Measurements from ENCODE around the gene ATP9B. TPM values are rescaled to one million over a fixed set of nuclear protein-coding genes. Genes with fewer than 3 reads are reported as not detected.

Gene ATP9B
- total RNA-seq, 1 donor from 2014 or later, result 16.2 TPM

GRCh38 chr18:79195716-79196683, 126.8 kb downstream of the ATP9B start:
- DNase-seq (ENCODE audit: low read depth), result no peak
- H3K36me3 ChIP-seq (ENCODE audit: control insufficient read depth, insufficient read depth, low read length), result no peaks in the 10 kb centered on the region
- TF ChIP-seq CTCF (IDR thresholded peaks at IDR 0.05; ENCODE audit: insufficient read depth, low read length, poor library complexity, severe bottlenecking), result no peak
- no peak overlapping the region for H3K4me3 ChIP-seq (ENCODE audit: low read depth, low read length)
- no peaks in the 10 kb centered on the region for H3K27me3 ChIP-seq (ENCODE audit: control insufficient read depth, insufficient read depth, low read length)

- TF ChIP-seq CTCF (IDR thresholded peaks at IDR 0.05; ENCODE audit: insufficient read depth, low read length, poor library complexity, severe bottlenecking), result no peak
- DNase-seq (ENCODE audit: low read depth), result no peak
- no peak overlapping the region for H3K4me3 ChIP-seq (ENCODE audit: low read depth, low read length)
- no peaks in the 10 kb centered on the region for H3K36me3 ChIP-seq (ENCODE audit: control insufficient read depth, insufficient read depth, low read length)
- H3K27me3 ChIP-seq (ENCODE audit: control insufficient read depth, insufficient read depth, low read length), result no peaks in the 10 kb centered on the region
These were observed 128.3 kb downstream of the ATP9B start for GRCh38 chr18:79197531-79197930.

- no peak overlapping the region for H3K4me3 ChIP-seq (ENCODE audit: low read depth, low read length)
- no peak for DNase-seq (ENCODE audit: low read depth)
- H3K36me3 ChIP-seq (ENCODE audit: control insufficient read depth, insufficient read depth, low read length), result no peaks in the 10 kb centered on the region
- TF ChIP-seq CTCF (IDR thresholded peaks at IDR 0.05; ENCODE audit: insufficient read depth, low read length, poor library complexity, severe bottlenecking), result no peak
- no peaks in the 10 kb centered on the region for H3K27me3 ChIP-seq (ENCODE audit: control insufficient read depth, insufficient read depth, low read length)
These were observed 130.6 kb downstream of the ATP9B start for GRCh38 chr18:79199691-79200374.

GRCh38 chr18:79200546-79201268, 131.5 kb downstream of the ATP9B start:
- TF ChIP-seq CTCF (IDR thresholded peaks at IDR 0.05; ENCODE audit: insufficient read depth, low read length, poor library complexity, severe bottlenecking), result no peak
- peak; percentile 2 for DNase-seq (ENCODE audit: low read depth)
- H3K27me3 ChIP-seq (ENCODE audit: control insufficient read depth, insufficient read depth, low read length), result no peaks in the 10 kb centered on the region
- no peak overlapping the region for H3K4me3 ChIP-seq (ENCODE audit: low read depth, low read length)
- H3K36me3 ChIP-seq (ENCODE audit: control insufficient read depth, insufficient read depth, low read length), result no peaks in the 10 kb centered on the region

- peak; percentile 72 for DNase-seq (ENCODE audit: low read depth)
- no peak for TF ChIP-seq CTCF (IDR thresholded peaks at IDR 0.05; ENCODE audit: insufficient read depth, low read length, poor library complexity, severe bottlenecking)
- H3K27me3 ChIP-seq (ENCODE audit: control insufficient read depth, insufficient read depth, low read length), result no peaks in the 10 kb centered on the region
- H3K4me3 ChIP-seq (ENCODE audit: low read depth, low read length), result no peak overlapping the region
- H3K36me3 ChIP-seq (ENCODE audit: control insufficient read depth, insufficient read depth, low read length), result peaks cover 1% of the 10 kb centered on the region
These were observed 133.9 kb downstream of the ATP9B start for GRCh38 chr18:79203017-79203605.
